Measurements from ENCODE around the gene CCAR1.
A peak's percentile ranks its signal among the peaks of the same experiment; 100 is the strongest.
"Not testable (repeated sequence)": the region's sequence is repeated elsewhere in the genome, so short reads cannot be mapped to it uniquely, and the experiment has no call there.

CCAR1 gene

GRCh38 chr10:68767407-68767806 is 46.4 kb downstream of the CCAR1 start:
- not testable (repeated sequence) for DNase-seq

- DNase-seq: no peak
These were observed 60.9 kb downstream of the CCAR1 start for GRCh38 chr10:68781613-68782574.

DNA sequence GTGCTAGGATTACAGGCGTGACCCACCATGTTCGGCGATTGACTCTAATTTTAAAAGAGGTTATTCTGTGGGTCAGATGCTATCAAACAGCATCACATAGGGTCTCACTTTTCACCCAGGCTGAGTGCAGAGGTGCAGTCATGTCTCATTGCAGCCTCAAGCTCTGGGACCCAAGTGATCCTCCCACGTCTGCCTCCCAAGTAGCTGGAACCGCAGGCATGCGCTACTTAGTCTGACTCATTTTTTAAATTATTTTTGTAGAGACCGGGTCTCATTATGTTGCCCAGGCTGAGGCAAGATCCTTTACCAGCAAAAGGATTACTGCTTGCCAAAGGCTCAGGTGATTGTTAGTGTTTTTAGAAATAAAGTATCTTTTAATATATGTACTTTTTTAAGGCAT is 63.4 kb downstream of the CCAR1 start:
- DNase-seq: no peak

GRCh38 chr10:68787813-68788212 is 66.8 kb downstream of the CCAR1 start:
- no peak for DNase-seq

- DNase-seq: no peak
These were observed 69.4 kb downstream of the CCAR1 start for GRCh38 chr10:68790476-68790875.

DNA sequence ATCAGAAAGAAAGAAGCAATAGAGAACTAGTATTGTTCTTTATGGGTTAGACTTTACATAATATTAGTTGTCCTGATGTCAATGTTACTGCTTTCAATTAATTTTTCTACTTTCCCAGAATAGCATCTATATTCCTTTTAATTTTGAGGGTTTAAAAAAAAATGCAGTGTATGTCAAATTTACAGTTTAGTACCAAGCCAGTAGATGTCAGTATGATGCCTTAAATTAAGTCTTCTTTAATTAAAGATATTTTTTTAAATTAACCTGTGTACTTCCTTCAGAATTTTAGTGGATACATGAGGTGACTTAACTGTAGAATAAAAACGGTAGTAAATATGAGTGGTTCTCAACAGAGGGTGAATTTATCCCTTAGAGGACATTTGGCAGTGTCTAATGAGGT is 71.1 kb downstream of the CCAR1 start:
- DNase-seq: no peak

DNA sequence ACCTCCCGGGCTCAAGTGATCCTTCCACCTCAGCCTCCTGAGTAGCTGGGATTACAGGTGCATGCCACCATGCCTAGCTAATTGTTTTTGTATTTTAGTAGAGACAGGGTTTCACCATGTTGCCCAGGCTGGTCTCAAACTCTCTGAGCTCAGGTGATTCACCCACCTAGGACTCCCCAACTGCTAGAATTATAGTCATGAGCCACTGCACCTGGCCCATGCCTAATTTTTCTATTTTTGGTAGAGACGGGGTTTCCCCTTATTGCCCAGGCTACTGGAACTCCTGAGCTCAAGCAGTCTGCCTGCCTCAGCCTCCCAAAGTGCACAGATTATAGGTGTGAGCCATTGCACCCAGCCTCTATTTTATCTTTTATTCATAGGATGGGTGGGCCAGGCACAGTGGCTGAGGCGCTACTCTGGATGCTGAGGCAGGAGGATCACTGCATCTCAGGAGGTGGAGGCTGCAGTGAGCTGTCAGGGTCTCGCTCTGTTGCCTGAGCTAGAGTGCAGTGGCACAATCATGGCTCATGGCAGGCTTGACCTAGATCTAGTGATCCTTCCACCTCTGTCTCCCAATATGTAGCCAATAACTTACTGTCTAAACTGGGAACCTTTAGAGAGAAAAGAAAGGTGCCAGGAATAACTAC is 75.0 kb downstream of the CCAR1 start:
- DNase-seq: no peak

DNA sequence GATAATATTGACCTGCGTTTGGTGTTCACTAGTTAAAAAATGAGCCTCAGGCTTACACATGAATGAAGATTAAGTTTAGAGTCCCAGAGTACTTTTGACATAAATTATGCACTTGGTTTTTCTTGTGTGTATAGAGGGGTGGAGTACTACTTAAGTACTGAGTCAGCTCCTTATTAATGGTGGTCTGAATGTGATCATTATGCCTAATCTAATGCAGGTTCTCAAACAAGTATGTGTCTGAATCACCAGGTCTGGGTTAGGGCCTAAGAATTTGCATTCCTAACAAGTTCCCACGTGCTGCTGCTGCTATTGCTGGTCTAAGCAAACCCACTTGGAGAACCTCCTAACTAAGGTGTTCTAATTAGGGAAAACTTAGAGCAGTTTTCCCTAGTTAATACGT is 75.6 kb downstream of the CCAR1 start:
- DNase-seq: no peak

DNA sequence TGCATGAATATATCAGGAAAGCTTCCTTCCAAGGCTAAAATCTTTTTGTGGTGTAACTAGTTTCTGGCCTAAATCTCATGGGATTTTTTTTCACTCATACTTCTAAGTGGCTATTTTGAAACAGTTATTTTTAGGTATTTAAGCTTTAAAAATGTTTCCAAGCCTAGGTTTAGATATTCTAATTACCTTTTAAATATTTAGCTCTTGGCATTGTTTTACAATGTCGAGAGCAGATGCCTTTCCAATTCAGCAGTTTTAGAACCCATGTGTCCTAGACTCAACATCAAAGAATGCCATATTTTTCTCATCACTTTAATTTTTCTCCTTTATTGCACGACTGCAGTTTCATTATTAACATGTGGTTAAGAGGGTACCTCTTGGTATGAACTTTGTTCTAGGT is 79.2 kb downstream of the CCAR1 start:
- DNase-seq: no peak

- no peak for DNase-seq
These were observed 83.7 kb downstream of the CCAR1 start for GRCh38 chr10:68804692-68805091.

DNA sequence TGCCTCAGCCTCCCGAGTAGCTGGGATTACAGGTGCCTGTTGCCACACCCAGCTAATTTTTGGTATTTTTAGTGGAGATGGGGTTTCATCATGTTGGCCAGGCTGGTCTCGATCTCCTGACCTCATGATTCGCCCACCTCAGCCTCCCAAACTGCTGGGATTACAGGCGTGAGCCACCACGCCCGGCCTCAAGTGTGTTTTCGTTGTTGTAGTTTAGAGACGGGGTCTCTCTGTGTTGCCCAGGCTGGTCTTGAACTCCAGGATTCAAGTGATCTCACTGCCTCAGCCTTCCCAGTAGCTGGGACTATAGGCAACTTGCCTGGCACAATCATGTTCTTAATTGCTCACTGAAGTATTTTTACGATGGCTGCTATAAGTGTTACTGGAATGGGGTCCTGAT is 89.8 kb downstream of the CCAR1 start:
- not testable (repeated sequence) for DNase-seq

DNA sequence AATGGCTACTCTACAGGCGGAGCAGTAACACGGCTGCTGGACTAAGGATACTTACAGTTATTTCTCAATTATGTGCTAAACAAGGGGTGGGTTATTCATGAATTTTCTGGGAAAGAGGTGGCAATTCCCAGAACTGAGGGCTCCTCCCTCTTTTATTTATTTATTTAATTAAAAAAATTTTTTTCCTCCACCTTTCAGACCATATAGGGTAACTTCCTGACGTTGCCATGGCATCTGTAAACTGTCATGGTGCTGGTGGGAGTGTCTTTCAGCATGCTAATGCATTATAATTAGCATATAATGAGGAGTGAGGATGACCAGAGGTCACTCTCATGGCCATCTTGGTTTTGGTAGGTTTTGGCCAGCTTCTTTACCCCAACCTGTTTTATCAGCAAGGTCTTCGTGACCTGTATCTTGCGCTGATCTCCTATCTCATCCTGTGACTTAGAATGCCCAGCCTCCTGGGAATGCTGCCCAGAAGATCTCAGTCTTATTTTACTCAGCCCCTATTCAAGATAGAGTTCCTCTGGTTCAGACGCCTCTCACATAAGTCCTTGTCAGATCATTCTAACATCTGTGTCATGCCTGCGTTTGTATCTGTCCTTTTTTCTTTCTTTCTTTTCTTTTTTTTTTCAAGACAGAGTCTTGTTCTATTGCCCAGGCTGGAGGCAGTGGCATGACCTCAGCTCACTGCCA is 90.4 kb downstream of the CCAR1 start:
- no peak for DNase-seq

DNA sequence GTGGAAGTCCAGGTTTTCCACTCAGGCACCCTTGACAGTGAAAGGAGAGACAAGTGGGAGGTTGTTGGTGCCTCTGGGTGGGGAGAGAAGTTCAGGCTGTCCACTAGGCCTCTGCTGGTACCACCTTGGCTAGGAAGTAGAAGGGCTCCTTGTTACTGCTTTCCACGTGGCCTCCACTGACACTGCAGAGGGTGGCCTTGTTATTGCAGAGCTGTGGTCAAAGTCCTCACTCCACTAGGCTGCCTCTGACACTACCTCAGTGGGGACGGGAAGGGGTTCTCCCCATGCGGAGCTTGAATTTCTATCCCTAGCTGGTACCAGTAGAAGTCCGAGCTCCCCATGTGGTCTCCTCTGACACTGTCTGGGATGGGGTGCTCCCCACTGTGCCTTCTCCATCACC is 91.4 kb downstream of the CCAR1 start:
- no peak for DNase-seq

DNA sequence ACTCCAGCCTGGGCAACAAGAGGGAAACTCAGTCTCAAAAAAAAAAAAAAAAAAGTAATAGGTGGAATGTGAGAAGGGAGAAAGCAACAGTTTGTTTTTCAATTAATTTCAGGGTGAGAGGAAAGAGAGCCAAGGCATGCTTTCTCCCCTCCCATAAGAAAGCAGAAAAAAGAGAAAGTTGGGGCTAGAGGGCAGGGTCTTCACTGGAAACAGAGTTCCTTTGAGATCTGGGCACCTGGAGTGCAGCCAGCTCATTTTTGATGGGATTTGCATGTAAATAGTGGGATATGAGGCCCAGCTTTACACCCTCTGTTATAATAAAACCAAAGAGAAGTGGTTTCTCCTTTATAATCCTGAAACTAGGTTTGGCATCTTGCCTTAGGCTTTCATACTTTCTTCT is 92.5 kb downstream of the CCAR1 start:
- no peak for DNase-seq

- DNase-seq: no peak
These were observed 95.9 kb downstream of the CCAR1 start for GRCh38 chr10:68816796-68817412.

- not testable (repeated sequence) for DNase-seq
These were observed 99.3 kb downstream of the CCAR1 start for GRCh38 chr10:68820359-68820758.

DNA sequence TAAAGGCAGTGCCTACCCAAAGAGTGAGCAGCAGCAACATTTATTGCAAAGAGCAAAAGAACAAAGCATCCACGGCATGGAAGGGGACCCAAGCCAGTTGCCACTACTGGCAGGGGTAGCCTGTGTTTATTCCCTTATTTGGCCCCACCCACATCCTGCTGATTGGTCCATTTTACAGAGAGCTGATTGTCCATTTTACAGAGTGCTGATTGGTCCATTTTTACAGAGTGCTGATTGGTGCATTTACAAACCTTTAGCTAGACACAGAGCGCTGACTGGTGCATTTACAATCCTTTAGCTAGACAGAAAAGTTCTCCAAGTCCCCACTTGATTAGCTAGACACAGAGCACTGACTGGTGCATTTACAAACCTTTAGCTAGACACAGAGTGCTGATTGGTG is 101.6 kb downstream of the CCAR1 start:
- not testable (repeated sequence) for DNase-seq

- peak; percentile 55 for DNase-seq
These were observed 105.9 kb downstream of the CCAR1 start, which contains the start of gene STOX1 for GRCh38 chr10:68826764-68827591. STOX1 (plus strand) TSS chr10:68827531; CDS start chr10:68827624, 93 bp downstream.

DNA sequence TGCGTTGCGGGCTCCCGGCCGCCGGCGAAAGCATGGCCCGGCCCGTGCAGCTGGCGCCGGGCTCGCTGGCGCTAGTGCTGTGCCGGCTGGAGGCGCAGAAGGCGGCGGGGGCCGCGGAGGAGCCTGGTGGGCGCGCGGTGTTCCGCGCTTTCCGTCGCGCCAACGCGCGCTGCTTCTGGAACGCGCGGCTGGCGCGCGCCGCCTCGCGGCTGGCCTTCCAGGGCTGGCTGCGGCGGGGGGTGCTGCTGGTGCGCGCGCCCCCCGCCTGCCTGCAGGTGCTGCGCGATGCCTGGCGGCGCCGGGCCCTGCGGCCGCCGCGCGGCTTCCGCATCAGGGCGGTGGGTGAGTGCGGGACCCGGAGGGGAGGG is 106.5 kb downstream of the CCAR1 start:
- DNase-seq: not testable (repeated sequence)

- not testable (repeated sequence) for DNase-seq
These were observed 107.1 kb downstream of the CCAR1 start for GRCh38 chr10:68828083-68828601.

DNA sequence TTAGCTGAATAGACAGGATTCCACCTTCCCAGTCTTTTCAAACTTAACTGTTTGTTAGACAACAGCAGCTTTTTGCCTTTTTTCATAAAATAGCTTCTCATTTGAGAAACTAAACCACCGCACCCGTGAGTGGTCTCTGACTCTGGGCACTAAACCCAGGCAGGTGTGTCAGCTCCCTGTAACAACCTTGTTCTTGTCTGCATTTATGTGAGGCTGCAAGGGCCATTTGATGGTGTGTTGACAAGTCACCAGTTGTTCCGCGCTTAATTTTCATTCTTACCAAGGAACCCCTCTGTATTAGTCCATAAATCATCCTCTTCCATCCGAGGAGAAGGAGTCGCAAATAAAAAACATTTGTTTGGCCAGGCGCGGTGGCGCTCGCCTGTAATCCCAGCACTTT is 107.8 kb downstream of the CCAR1 start:
- no peak for DNase-seq

DNA sequence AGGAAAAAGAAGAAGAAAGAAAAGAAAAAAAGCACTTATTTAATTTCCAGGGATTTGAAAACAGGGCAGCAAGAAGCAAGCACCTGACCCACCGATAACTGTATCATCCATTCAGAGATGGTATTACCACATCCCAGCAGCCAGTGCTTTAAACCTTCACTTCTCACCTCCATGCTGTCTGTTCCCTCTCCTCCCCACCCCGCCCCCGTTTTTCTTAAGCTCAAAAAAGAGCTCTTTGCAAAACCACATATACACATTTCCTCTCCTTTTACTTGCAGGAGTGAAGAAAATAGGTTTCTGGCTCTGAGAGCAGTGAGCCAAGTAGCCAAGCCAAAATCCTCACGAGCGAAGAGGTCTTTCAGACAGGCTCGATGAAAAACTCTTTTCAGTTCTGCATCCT is 108.5 kb downstream of the CCAR1 start:
- DNase-seq: no peak
